ENCODE measurements around the gene NUP85. TPM values are rescaled to one million over a fixed set of nuclear protein-coding genes. Genes with fewer than 3 reads are reported as not detected.
"Not testable (repeated sequence)": the region's sequence is repeated elsewhere in the genome, so short reads cannot be mapped to it uniquely, and the experiment has no call there.

Gene NUP85
- total RNA-seq, 3 donors from 2014 or later (not counting 1 experiment from before 2014, with no cell fraction given) = 71.1 to 78.1 (median 77.0) TPM

- H3K9me3 ChIP-seq (ENCODE audit: control insufficient read depth, insufficient read depth, low read length) = no peaks in the 10 kb centered on the region
- no peaks in the 10 kb centered on the region for H3K36me3 Mint-ChIP-seq
- no peaks in the 10 kb centered on the region for H3K27me3 Mint-ChIP-seq (ENCODE audit: low read depth in 2 of 2)
- ATAC-seq = no peak
- peaks cover 5% of the 10 kb centered on the region for H3K4me1 ChIP-seq (ENCODE audit: control insufficient read depth, insufficient read depth, low read length)
- H3K4me3 ChIP-seq (ENCODE audit: low read length) = no peak overlapping the region
- no peak for DNase-seq
- H3K4me3 Mint-ChIP-seq = no peak overlapping the region
- no peak overlapping the region for H3K27ac ChIP-seq (ENCODE audit: low read length)
- no peaks in the 10 kb centered on the region for H3K27me3 ChIP-seq (ENCODE audit: control insufficient read depth, insufficient read depth, low read length)
- peaks cover 15% of the 10 kb centered on the region for H3K36me3 ChIP-seq (ENCODE audit: control insufficient read depth, insufficient read depth, low read length)
- H3K4me1 Mint-ChIP-seq = peaks cover 0 to 4% of the 10 kb centered on the region in 2 donors
- H3K9me3 Mint-ChIP-seq = no peaks in the 10 kb centered on the region
- TF ChIP-seq, protein P1, sequence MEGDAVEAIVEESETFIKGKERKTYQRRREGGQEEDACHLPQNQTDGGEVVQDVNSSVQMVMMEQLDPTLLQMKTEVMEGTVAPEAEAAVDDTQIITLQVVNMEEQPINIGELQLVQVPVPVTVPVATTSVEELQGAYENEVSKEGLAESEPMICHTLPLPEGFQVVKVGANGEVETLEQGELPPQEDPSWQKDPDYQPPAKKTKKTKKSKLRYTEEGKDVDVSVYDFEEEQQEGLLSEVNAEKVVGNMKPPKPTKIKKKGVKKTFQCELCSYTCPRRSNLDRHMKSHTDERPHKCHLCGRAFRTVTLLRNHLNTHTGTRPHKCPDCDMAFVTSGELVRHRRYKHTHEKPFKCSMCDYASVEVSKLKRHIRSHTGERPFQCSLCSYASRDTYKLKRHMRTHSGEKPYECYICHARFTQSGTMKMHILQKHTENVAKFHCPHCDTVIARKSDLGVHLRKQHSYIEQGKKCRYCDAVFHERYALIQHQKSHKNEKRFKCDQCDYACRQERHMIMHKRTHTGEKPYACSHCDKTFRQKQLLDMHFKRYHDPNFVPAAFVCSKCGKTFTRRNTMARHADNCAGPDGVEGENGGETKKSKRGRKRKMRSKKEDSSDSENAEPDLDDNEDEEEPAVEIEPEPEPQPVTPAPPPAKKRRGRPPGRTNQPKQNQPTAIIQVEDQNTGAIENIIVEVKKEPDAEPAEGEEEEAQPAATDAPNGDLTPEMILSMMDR (IDR thresholded peaks at IDR 0.05) = no peak
- WGBS (ENCODE audit: insufficient coverage) = 97% methylated on average over 6 of the region's 6 CpGs
- H3K27ac Mint-ChIP-seq = no peak overlapping the region
- intact Hi-C loops (cut with micrococcal nuclease) = no loop called here
Measured at GRCh38 chr17:75277664-75278071, 72.2 kb downstream of the NUP85 start.

GRCh38 chr17:75280189-75280588, 74.7 kb downstream of the NUP85 start:
- not testable (repeated sequence) for H3K27me3 Mint-ChIP-seq (ENCODE audit: low read depth in 2 of 2)
- H3K36me3 ChIP-seq (ENCODE audit: control insufficient read depth, insufficient read depth, low read length) = peaks cover 13% of the 10 kb centered on the region

DNA sequence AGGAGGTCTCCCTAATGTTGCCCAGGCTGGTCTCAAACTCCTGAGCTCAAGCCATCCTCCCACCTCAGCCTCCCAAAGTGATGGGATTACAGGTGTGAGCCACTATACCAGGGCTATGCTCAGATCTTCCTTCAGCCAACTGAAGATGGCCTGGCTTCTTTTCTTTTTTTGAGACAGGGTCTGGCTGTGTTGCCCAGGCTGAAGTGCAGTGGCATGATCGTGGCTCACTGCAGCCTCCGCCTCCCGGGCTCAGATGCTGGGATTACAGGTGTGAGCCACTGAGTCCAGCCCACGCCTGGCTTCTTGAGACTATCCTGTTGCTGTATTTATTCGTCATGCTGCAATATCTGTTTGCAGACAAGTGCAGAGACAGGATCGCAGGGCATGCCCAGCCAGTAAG, 79.6 kb downstream of the NUP85 start:
- no peak overlapping the region for H3K27ac Mint-ChIP-seq
- DNase-seq = no peak
- Histone ChIP-seq H3K4me1 (ENCODE audit: control insufficient read depth, insufficient read depth, low read length) (peaks cover 10% of the 10 kb centered on the region), H3K27me3 (ENCODE audit: control insufficient read depth, insufficient read depth, low read length) (no peaks in the 10 kb centered on the region), H3K4me3 (ENCODE audit: low read length) (no peak overlapping the region), H3K36me3 (ENCODE audit: control insufficient read depth, insufficient read depth, low read length) (peaks cover 11% of the 10 kb centered on the region), H3K27ac (ENCODE audit: low read length) (no peak overlapping the region), H3K9me3 (ENCODE audit: control insufficient read depth, insufficient read depth, low read length) (no peaks in the 10 kb centered on the region)
- H3K4me1 Mint-ChIP-seq = peaks cover 15 to 19% of the 10 kb centered on the region in 2 donors
- no peaks in the 10 kb centered on the region for H3K9me3 Mint-ChIP-seq
- no peaks in the 10 kb centered on the region for H3K27me3 Mint-ChIP-seq (ENCODE audit: low read depth in 2 of 2)
- no peak for ATAC-seq
- TF ChIP-seq, protein P1 (IDR thresholded peaks at IDR 0.05) = no peak
- H3K36me3 Mint-ChIP-seq = no peaks in the 10 kb centered on the region
- intact Hi-C loops (cut with micrococcal nuclease) = loop anchor here (5.0 kb wide), 1 partner anchor 232 kb away; the partner anchor contains the start of genes CASKIN2 and TSEN54
- 83% methylated on average over 6 of the region's 6 CpGs for WGBS (ENCODE audit: insufficient coverage)
- no peak overlapping the region for H3K4me3 Mint-ChIP-seq

More at GRCh38 chr17:75280189-75280588, 74.7 kb downstream of the NUP85 start:
- H3K36me3 Mint-ChIP-seq; H3K27ac ChIP-seq (ENCODE audit: low read length); H3K9me3 ChIP-seq (ENCODE audit: control insufficient read depth, insufficient read depth, low read length); ATAC-seq; H3K27ac Mint-ChIP-seq; DNase-seq; H3K4me1 Mint-ChIP-seq; H3K9me3 Mint-ChIP-seq; H3K4me3 Mint-ChIP-seq; H3K27me3 ChIP-seq (ENCODE audit: control insufficient read depth, insufficient read depth, low read length); H3K4me3 ChIP-seq (ENCODE audit: low read length); H3K4me1 ChIP-seq (ENCODE audit: control insufficient read depth, insufficient read depth, low read length); intact Hi-C loops (cut with micrococcal nuclease): not testable (repeated sequence)
- WGBS (ENCODE audit: insufficient coverage) = 96% methylated on average over 4 of the region's 4 CpGs

Other genes with a start within 250 kb of the NUP85 start
- gene HID1, start 232.9 kb upstream of the NUP85 start, total RNA-seq = 1 to 10 TPM in 2 of 3 donors, under 1 TPM in 1; 0.66 to 9.5 (median 2.8) TPM
- under 1 TPM in 2 of 3 donors, not detected in 1; 0.14 to 0.23 TPM for gene CDR2L, start 218.0 kb upstream of the NUP85 start, total RNA-seq
- gene MRPL58, start 193.0 kb upstream of the NUP85 start, total RNA-seq = 10 to 100 TPM in 2 of 3 donors, 1 to 10 TPM in 1; 9.0 to 15.7 (median 12.9) TPM
- 10 to 100 TPM; 74.7 to 96.3 (median 75.2) TPM for gene ATP5PD, start 158.7 kb upstream of the NUP85 start, total RNA-seq
- 10 to 100 TPM; 17.4 to 27.0 (median 24.7) TPM for gene KCTD2, start 158.5 kb upstream of the NUP85 start, total RNA-seq
- 10 to 100 TPM in 1 of 3 donors, 1 to 10 TPM in 2; 6.3 to 11.2 (median 10.0) TPM for gene SLC16A5, start 117.7 kb upstream of the NUP85 start, total RNA-seq
- 10 to 100 TPM in 2 of 3 donors, 1 to 10 TPM in 1; 9.3 to 18.6 (median 11.3) TPM for gene ARMC7, start 95.7 kb upstream of the NUP85 start, total RNA-seq
- 10 to 100 TPM; 58.1 to 67.4 (median 61.2) TPM for gene NT5C, start 73.9 kb upstream of the NUP85 start, total RNA-seq
- gene JPT1, start 51.2 kb upstream of the NUP85 start, total RNA-seq = 10 to 100 TPM; 45.0 to 54.8 (median 50.5) TPM
- 100 to 1,000 TPM; 240 to 294 (median 250) TPM for gene SUMO2, start 22.7 kb upstream of the NUP85 start, total RNA-seq
- gene GGA3, start 55.9 kb downstream of the NUP85 start, total RNA-seq = 10 to 100 TPM; 78.1 to 97.3 (median 94.0) TPM
- 10 to 100 TPM; 27.3 to 29.4 (median 27.9) TPM for gene MRPS7, start 56.2 kb downstream of the NUP85 start, total RNA-seq
- 10 to 100 TPM; 44.5 to 56.9 (median 50.3) TPM for gene MIF4GD, start 65.6 kb downstream of the NUP85 start, total RNA-seq
- 10 to 100 TPM; 12.1 to 17.7 (median 14.8) TPM for gene SLC25A19, start 83.8 kb downstream of the NUP85 start, total RNA-seq
- gene GRB2, start 200.0 kb downstream of the NUP85 start, total RNA-seq = 100 to 1,000 TPM; 115 to 142 (median 116) TPM